ENCODE data around the gene STX11.
"Not testable (repeated sequence)": the region's sequence is repeated elsewhere in the genome, so short reads cannot be mapped to it uniquely, and the experiment has no call there.

Gene STX11

GRCh38 chr6:144176043-144176442 lies 25.7 kb downstream of the STX11 start:
- Histone ChIP-seq H3K27me3 (ENCODE audit: control insufficient read depth in 1 of 2, insufficient read depth in 2 of 2, low read length in 2 of 2) (no peaks in the 10 kb centered on the region), H3K9me3 (ENCODE audit: low read length) (no peaks in the 10 kb centered on the region), H3K4me1 (ENCODE audit: insufficient read depth, low read length) (no peaks in the 10 kb centered on the region), H3K27ac (ENCODE audit: low read depth, low read length) (no peak overlapping the region), H3K4me3 (ENCODE audit: low read depth in 1 of 2, low read length in 2 of 2) (no peak overlapping the region), H3K36me3 (ENCODE audit: insufficient read depth, low read length) (no peaks in the 10 kb centered on the region), H3K9ac (ENCODE audit: low read length) (no peak overlapping the region)

GRCh38 chr6:144177726-144178125 lies 27.4 kb downstream of the STX11 start:
- Histone ChIP-seq H3K4me3 (ENCODE audit: low read depth in 1 of 2, low read length in 2 of 2) (no peak overlapping the region), H3K36me3 (ENCODE audit: insufficient read depth, low read length) (no peaks in the 10 kb centered on the region), H3K9me3 (ENCODE audit: low read length) (no peaks in the 10 kb centered on the region), H3K4me1 (ENCODE audit: insufficient read depth, low read length) (no peaks in the 10 kb centered on the region), H3K27ac (ENCODE audit: low read depth, low read length) (no peak overlapping the region), H3K9ac (ENCODE audit: low read length) (no peak overlapping the region), H3K27me3 (ENCODE audit: control insufficient read depth in 1 of 2, insufficient read depth in 2 of 2, low read length in 2 of 2) (no peaks in the 10 kb centered on the region)

DNA sequence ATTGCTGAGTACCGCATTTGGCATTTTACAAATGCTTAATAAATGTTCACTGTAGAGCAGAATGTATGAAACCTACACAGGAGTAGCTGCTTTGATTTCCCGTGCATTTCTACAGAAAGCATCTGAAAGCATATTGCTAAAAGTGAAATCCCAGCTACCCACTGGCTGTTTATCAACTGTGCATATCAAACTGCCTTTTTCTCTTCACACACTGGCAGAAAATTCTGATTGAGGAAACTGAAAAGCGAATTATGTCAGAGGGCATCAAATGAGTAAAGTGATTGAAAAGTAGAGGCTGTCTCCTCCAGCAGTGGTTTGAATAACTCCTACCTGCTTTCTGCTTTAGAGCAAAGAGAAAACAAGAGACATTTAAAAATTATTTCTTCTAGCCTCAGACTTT lies 28.0 kb downstream of the STX11 start:
- Histone ChIP-seq H3K36me3 (ENCODE audit: insufficient read depth, low read length) (no peaks in the 10 kb centered on the region), H3K4me1 (ENCODE audit: insufficient read depth, low read length) (no peaks in the 10 kb centered on the region), H3K27me3 (ENCODE audit: control insufficient read depth in 1 of 2, insufficient read depth in 2 of 2, low read length in 2 of 2) (no peaks in the 10 kb centered on the region), H3K4me3 (ENCODE audit: low read depth in 1 of 2, low read length in 2 of 2) (no peak overlapping the region), H3K9me3 (ENCODE audit: low read length) (no peaks in the 10 kb centered on the region), H3K27ac (ENCODE audit: low read depth, low read length) (no peak overlapping the region), H3K9ac (ENCODE audit: low read length) (no peak overlapping the region)

DNA sequence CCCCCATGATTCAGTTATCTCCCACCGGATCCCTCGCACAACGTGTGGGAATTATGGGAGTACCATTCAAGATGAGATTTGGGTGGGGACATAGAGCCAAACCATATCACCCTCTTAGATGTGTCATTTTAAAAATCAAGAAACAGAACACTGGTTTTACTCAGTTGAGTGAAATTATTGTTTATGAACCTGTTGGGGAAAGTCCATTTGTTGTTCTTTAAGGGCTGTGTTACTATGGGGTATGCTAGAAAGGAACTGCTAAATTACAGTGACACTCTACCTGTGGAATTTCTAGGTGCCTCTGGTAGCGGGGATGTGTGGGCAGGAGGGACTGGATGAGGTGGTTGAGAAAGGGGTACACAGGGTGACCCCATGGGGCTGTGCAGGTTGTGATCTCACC lies 28.9 kb downstream of the STX11 start:
- no peak overlapping the region for H3K9ac ChIP-seq (ENCODE audit: low read length)
- no peaks in the 10 kb centered on the region for H3K36me3 ChIP-seq (ENCODE audit: insufficient read depth, low read length)
- H3K27me3 ChIP-seq (ENCODE audit: control insufficient read depth in 1 of 2, insufficient read depth in 2 of 2, low read length in 2 of 2), result no peaks in the 10 kb centered on the region
- H3K27ac ChIP-seq (ENCODE audit: low read depth, low read length), result no peak overlapping the region
- no peaks in the 10 kb centered on the region for H3K9me3 ChIP-seq (ENCODE audit: low read length)
- H3K4me3 ChIP-seq (ENCODE audit: low read depth in 1 of 2, low read length in 2 of 2), result no peak overlapping the region
- no peaks in the 10 kb centered on the region for H3K4me1 ChIP-seq (ENCODE audit: insufficient read depth, low read length)

GRCh38 chr6:144179828-144180227 lies 29.5 kb downstream of the STX11 start:
- Histone ChIP-seq H3K27me3 (ENCODE audit: control insufficient read depth in 1 of 2, insufficient read depth in 2 of 2, low read length in 2 of 2) (no peaks in the 10 kb centered on the region), H3K9ac (ENCODE audit: low read length) (no peak overlapping the region), H3K36me3 (ENCODE audit: insufficient read depth, low read length) (no peaks in the 10 kb centered on the region), H3K4me1 (ENCODE audit: insufficient read depth, low read length) (no peaks in the 10 kb centered on the region), H3K9me3 (ENCODE audit: low read length) (no peaks in the 10 kb centered on the region), H3K27ac (ENCODE audit: low read depth, low read length) (no peak overlapping the region), H3K4me3 (ENCODE audit: low read depth in 1 of 2, low read length in 2 of 2) (no peak overlapping the region)

DNA sequence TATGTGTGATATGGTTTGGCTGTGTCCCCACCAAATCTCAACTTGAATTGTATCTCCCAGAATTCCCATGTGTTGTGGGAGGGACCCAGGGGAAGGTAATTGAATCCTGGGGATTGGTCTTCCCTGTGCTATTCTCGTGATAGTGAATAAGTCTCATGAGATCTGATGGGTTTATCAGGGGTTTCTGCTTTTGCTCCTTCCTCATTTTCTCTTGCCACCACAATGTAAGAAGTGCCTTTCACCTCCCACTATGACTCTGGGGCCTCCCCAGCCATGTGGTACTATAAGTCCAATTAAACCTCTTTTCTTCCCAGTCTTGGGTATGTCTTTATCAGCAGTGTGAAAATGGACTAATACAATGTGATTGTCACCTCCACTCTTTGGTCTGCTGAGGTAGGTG lies 30.0 kb downstream of the STX11 start:
- H3K36me3 ChIP-seq (ENCODE audit: insufficient read depth, low read length), result not testable (repeated sequence)

DNA sequence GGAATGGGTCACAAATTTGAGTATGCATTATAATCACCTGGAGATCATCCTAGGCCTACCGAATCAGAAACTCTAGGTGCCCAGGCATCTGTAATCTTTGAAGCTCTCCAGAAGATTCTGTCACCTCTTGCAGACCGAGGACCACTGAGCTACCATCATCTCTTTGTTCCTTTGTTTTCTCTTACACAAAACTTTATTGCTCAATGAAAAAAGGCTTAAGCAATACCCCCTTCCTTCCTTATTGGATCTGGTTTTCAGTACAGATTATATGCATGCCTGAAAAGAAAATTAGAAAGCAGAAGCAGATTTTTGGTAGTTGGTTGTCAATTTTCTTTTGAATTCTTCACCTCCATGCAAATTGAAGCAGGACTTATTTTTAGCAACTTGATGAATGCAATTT lies 31.3 kb downstream of the STX11 start:
- no peaks in the 10 kb centered on the region for H3K36me3 ChIP-seq (ENCODE audit: insufficient read depth, low read length)
- H3K27me3 ChIP-seq (ENCODE audit: control insufficient read depth in 1 of 2, insufficient read depth in 2 of 2, low read length in 2 of 2), result no peaks in the 10 kb centered on the region
- no peak overlapping the region for H3K27ac ChIP-seq (ENCODE audit: low read depth, low read length)
- H3K4me1 ChIP-seq (ENCODE audit: insufficient read depth, low read length), result peaks cover 4% of the 10 kb centered on the region
- no peak overlapping the region for H3K9ac ChIP-seq (ENCODE audit: low read length)
- H3K4me3 ChIP-seq (ENCODE audit: low read depth in 1 of 2, low read length in 2 of 2), result no peak overlapping the region
- H3K9me3 ChIP-seq (ENCODE audit: low read length), result no peaks in the 10 kb centered on the region

More for the DNA sequence above, 30.0 kb downstream of the STX11 start:
- not testable (repeated sequence) for H3K4me1 ChIP-seq (ENCODE audit: insufficient read depth, low read length); H3K27ac ChIP-seq (ENCODE audit: low read depth, low read length); H3K9ac ChIP-seq (ENCODE audit: low read length); H3K9me3 ChIP-seq (ENCODE audit: low read length); H3K27me3 ChIP-seq (ENCODE audit: control insufficient read depth in 1 of 2, insufficient read depth in 2 of 2, low read length in 2 of 2); H3K4me3 ChIP-seq (ENCODE audit: low read depth in 1 of 2, low read length in 2 of 2)

DNA sequence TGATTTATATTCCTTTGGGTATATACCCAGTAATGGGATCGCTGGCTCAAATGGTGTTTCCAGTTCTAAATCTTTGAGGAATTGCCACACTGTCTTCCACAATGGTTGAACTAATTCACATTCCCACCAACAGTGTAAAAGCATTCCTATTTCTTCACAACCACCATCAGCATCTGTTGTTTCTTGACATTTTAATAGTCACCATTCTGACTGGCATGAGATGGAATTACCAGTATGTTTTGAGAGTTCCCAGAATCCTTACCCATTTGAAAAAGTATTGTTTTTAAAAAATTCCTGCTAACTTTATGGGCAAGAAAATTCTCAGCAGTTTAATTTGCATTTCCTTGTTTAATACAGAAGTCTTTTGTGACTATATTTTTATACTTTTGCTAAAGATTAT lies 33.9 kb downstream of the STX11 start:
- not testable (repeated sequence) for H3K9ac ChIP-seq (ENCODE audit: low read length); H3K9me3 ChIP-seq (ENCODE audit: low read length); H3K27ac ChIP-seq (ENCODE audit: low read depth, low read length); H3K4me1 ChIP-seq (ENCODE audit: insufficient read depth, low read length); H3K36me3 ChIP-seq (ENCODE audit: insufficient read depth, low read length); H3K27me3 ChIP-seq (ENCODE audit: control insufficient read depth in 1 of 2, insufficient read depth in 2 of 2, low read length in 2 of 2); H3K4me3 ChIP-seq (ENCODE audit: low read depth in 1 of 2, low read length in 2 of 2)

DNA sequence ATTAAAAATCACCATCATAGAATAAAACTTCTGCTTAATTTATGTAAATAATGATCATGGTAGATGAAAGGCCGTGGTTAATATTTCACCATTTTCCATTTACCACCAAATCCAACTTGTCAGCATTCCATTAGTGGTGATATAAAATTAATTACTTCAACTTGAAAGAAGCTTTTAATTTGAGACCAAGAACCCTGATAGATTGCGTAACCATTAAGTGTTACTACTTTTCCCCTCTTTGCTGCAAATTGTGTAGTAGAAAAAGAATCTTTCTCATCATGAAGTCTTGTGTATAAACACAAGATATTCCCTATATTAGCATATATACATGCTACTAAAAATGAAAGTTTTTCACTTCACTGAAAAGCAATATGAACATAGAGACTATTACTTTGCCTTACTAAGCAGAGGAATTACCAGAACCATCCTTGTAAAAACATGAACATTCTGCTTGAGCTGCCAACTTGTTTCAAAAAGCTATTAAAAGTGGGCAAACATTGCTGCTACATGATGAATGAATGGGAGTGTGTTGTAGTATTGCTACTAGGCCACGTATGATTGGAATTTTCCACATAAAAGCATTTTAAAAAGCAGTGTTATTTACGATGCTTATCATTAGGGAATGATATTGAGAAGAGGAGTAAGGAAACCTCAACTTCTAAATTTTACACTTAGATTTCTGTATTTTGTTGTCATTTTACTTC lies 35.0 kb downstream of the STX11 start:
- Histone ChIP-seq H3K4me1 (ENCODE audit: insufficient read depth, low read length) (peaks cover 4% of the 10 kb centered on the region), H3K27me3 (ENCODE audit: control insufficient read depth in 1 of 2, insufficient read depth in 2 of 2, low read length in 2 of 2) (no peaks in the 10 kb centered on the region), H3K9ac (ENCODE audit: low read length) (no peak overlapping the region), H3K9me3 (ENCODE audit: low read length) (no peaks in the 10 kb centered on the region), H3K4me3 (ENCODE audit: low read depth in 1 of 2, low read length in 2 of 2) (no peak overlapping the region), H3K27ac (ENCODE audit: low read depth, low read length) (no peak overlapping the region), H3K36me3 (ENCODE audit: insufficient read depth, low read length) (no peaks in the 10 kb centered on the region)

DNA sequence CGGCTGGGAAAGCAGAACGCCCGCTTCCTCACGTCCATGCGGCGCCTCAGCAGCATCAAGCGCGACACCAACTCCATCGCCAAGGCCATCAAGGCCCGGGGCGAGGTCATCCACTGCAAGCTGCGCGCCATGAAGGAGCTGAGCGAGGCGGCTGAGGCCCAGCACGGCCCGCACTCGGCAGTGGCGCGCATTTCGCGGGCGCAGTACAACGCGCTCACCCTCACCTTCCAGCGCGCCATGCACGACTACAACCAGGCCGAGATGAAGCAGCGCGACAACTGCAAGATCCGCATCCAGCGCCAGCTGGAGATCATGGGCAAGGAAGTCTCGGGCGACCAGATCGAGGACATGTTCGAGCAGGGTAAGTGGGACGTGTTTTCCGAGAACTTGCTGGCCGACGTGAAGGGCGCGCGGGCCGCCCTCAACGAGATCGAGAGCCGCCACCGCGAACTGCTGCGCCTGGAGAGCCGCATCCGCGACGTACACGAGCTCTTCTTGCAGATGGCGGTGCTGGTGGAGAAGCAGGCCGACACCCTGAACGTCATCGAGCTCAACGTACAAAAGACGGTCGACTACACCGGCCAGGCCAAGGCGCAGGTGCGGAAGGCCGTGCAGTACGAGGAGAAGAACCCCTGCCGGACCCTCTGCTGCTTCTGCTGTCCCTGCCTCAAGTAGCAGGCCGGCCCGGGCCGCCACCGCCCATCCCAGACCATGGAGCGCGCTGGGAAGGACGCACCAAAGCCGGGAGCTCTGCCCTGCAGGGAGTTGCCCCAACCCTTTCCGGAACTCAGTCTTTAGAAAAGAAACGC lies 36.7 kb downstream of the STX11 start:
- Histone ChIP-seq H3K9ac (ENCODE audit: low read length) (no peak overlapping the region), H3K4me3 (ENCODE audit: low read depth in 1 of 2, low read length in 2 of 2) (no peak overlapping the region), H3K4me1 (ENCODE audit: insufficient read depth, low read length) (peaks cover 4% of the 10 kb centered on the region), H3K9me3 (ENCODE audit: low read length) (no peaks in the 10 kb centered on the region), H3K36me3 (ENCODE audit: insufficient read depth, low read length) (no peaks in the 10 kb centered on the region), H3K27ac (ENCODE audit: low read depth, low read length) (no peak overlapping the region), H3K27me3 (ENCODE audit: control insufficient read depth in 1 of 2, insufficient read depth in 2 of 2, low read length in 2 of 2) (no peaks in the 10 kb centered on the region)

- Histone ChIP-seq H3K36me3 (ENCODE audit: insufficient read depth, low read length) (no peaks in the 10 kb centered on the region), H3K4me1 (ENCODE audit: insufficient read depth, low read length) (peaks cover 4% of the 10 kb centered on the region), H3K4me3 (ENCODE audit: low read depth in 1 of 2, low read length in 2 of 2) (no peak overlapping the region), H3K27me3 (ENCODE audit: control insufficient read depth in 1 of 2, insufficient read depth in 2 of 2, low read length in 2 of 2) (no peaks in the 10 kb centered on the region), H3K9ac (ENCODE audit: low read length) (no peak overlapping the region), H3K27ac (ENCODE audit: low read depth, low read length) (no peak overlapping the region), H3K9me3 (ENCODE audit: low read length) (no peaks in the 10 kb centered on the region)
These were observed 39.0 kb downstream of the STX11 start for GRCh38 chr6:144189351-144189750.

DNA sequence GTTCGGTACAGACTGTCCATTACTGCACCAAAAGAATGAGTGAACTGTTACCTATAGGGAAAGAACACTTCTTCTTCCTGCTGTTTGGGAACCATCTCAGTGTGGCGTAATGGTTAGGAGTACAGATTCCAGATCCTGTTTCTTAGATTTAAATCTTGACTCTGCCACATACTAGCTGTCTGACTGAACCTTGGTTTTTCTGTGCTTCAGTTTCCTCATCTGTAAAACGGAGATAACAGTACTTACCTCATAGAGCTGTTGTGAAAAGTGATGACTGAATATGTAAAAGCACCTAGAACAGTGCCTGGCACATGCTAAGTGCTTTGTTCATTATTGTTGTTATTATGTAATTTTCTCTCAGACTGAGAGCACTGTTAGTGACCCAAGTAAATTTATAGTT lies 39.8 kb downstream of the STX11 start:
- H3K27me3 ChIP-seq (ENCODE audit: control insufficient read depth in 1 of 2, insufficient read depth in 2 of 2, low read length in 2 of 2), result no peaks in the 10 kb centered on the region
- H3K9me3 ChIP-seq (ENCODE audit: low read length), result no peaks in the 10 kb centered on the region
- no peak overlapping the region for H3K27ac ChIP-seq (ENCODE audit: low read depth, low read length)
- no peak overlapping the region for H3K9ac ChIP-seq (ENCODE audit: low read length)
- peaks cover 4% of the 10 kb centered on the region for H3K4me1 ChIP-seq (ENCODE audit: insufficient read depth, low read length)
- no peak overlapping the region for H3K4me3 ChIP-seq (ENCODE audit: low read depth in 1 of 2, low read length in 2 of 2)
- no peaks in the 10 kb centered on the region for H3K36me3 ChIP-seq (ENCODE audit: insufficient read depth, low read length)
